Aorta (tissue), 5 donors: ENCODE measurements around the gene ABCA12. TPM values are rescaled to one million over a fixed set of nuclear protein-coding genes. Genes with fewer than 3 reads are reported as not detected.

Experiments used
- ATAC-seq: fragments of 200-7000 bp; cut with Tn5 transposase; one replicate; pipeline ENCODE4 v1.9.1; 2022; ENCODE audit warnings: moderate library complexity; ENCODE audit not compliant: low FRiP score
- DNase-seq, 2 donors: peaks; one replicate each; pipeline ENCODE4 v3.0.0-alpha.2; 2020
- H3K27ac ChIP-seq, 2 donors: one replicate each; pipeline ENCODE4 v1.5.1; 2013; ENCODE audit warnings: low read length in 2 of 2, mild to moderate bottlenecking in 2 of 2, moderate library complexity in 2 of 2, control low read depth in 1 of 2, inconsistent platforms in 1 of 2, low read depth in 1 of 2
- H3K27me3 ChIP-seq, 2 donors: one replicate each; pipeline ENCODE4 v1.6.1; 2013; ENCODE audit warnings: control low read depth in 1 of 2, low read length in 1 of 2, mild to moderate bottlenecking in 1 of 2, moderate library complexity in 1 of 2; ENCODE audit not compliant: insufficient read depth in 2 of 2, control insufficient read depth in 1 of 2
- H3K36me3 ChIP-seq, 2 donors: one replicate each; pipeline ENCODE4 v1.6.1; 2013; ENCODE audit warnings: control low read depth in 1 of 2, low read length in 1 of 2, mild to moderate bottlenecking in 1 of 2; ENCODE audit not compliant: insufficient read depth in 2 of 2, control insufficient read depth in 1 of 2
- H3K4me1 ChIP-seq, 2 donors: one replicate each; pipeline ENCODE4 v1.6.1; 2013; ENCODE audit warnings: low read length in 2 of 2, control low read depth in 1 of 2, mild to moderate bottlenecking in 1 of 2, moderate library complexity in 1 of 2; ENCODE audit not compliant: insufficient read depth in 2 of 2, control insufficient read depth in 1 of 2
- H3K4me3 ChIP-seq, 2 donors: one replicate each; pipeline ENCODE4 v1.5.1; 2013; ENCODE audit warnings: low read length in 2 of 2, control low read depth in 1 of 2, mild to moderate bottlenecking in 1 of 2
- H3K9me3 ChIP-seq: one replicate; pipeline ENCODE4 v1.6.1; 2013; ENCODE audit warnings: mild to moderate bottlenecking, low read length; ENCODE audit not compliant: control insufficient read depth
- WGBS, 2 donors: extraction: QIAGEN DNeasy Blood & Tissue Kit; methylation state at CpG; one replicate each; pipeline ENCODE4 v1.1.7; 2013; 5-methylcytosine and 5-hydroxymethylcytosine counted together
- intact Hi-C, 2 donors: fragments of 100-400 bp; cut with DNase I; formaldehyde crosslinking; loops; one replicate each; pipeline versions ENCODE4 v1.14.2 to v1.15.0; 2022
- polyA plus RNA-seq, 2 donors: library from polyadenylated mRNA; stranded (reverse); fragments of 200-250 nt; gene quantifications; one replicate each; pipeline ENCODE4 v1.2.3, GENCODE V29; 2013
- total RNA-seq, 2 donors: library from RNA; stranded (reverse); fragmentation: NEBNext Ultra II Directional; extraction: Animal tissue kit (Norgen Biotek cat#: 25700); gene quantifications; one replicate each; pipeline ENCODE4 v1.2.1, GENCODE V29; 2021
- donor health status: healthy with polysubstance abuse.
- donor health status: Bipolar disorder and iron deficiency.
- donor health status: DM: no; HTN: no; CAD: no.
- donor health status: DM: no; HTN: no; CAD: no.
- donor health status: DM: yes; HTN: yes; CAD: no.

ABCA12 gene
- total and polyA plus RNA-seq, 4 donors, result not detected

DNA sequence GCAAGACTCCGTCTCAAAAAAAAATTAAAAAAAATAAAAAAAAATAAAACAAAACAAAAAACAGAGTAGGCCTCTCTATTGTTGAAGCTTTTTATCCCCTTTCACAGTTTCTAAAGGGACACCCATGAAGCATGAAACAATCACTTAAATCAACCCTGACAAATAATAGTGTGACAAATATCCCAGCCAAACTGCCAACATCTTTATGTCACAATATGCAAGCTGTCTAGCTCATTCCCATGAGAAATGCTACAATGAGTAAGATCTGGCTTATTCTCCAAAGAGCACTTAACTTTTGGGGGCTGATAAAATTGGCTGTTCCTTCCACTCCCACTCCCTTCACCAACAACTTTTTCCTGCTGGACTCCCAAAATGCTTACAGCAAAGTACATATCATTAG, 21.7 kb upstream of the ABCA12 start:
- H3K4me3 ChIP-seq, result no peak overlapping the region
- H3K27ac ChIP-seq, result no peak overlapping the region
- DNase-seq (no peak), ATAC-seq (no peak)
- no peaks in the 10 kb centered on the region for H3K4me1 ChIP-seq
- H3K36me3 ChIP-seq, result no peaks in the 10 kb centered on the region
- no peaks in the 10 kb centered on the region for H3K27me3 ChIP-seq
- WGBS, 2 donors, result 92 to 94% methylated on average over 1 of the region's 1 CpG
- intact Hi-C loops, result no loop called here
- no peaks in the 10 kb centered on the region for H3K9me3 ChIP-seq

DNA sequence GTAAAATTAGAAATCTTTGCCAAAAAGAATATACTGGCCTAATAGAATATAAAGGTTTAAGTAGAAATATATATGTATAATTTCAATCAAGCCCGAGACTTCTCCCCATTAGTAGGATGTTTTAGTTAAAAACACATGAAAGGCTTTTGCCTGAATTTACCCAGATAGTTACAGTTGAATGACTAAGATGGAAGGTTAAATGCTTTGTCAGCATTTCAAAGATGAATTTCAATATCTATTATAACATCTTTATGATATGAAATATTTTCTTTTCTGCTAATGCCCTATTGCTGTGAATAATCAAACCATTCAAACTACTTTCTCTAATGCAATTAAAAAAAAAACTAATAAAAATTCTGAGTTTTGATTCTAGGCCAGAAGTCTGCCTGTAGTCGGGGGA, 18.0 kb upstream of the ABCA12 start:
- 86% methylated on average over 2 of the region's 2 CpGs for WGBS, 2 donors
- Histone ChIP-seq H3K9me3 (no peaks in the 10 kb centered on the region), H3K4me3 (no peak overlapping the region), H3K27me3 (no peaks in the 10 kb centered on the region), H3K4me1 (no peaks in the 10 kb centered on the region), H3K27ac (no peak overlapping the region), H3K36me3 (no peaks in the 10 kb centered on the region)
- no peak for DNase-seq
- intact Hi-C loops, result no loop called here
- no peak for ATAC-seq

DNA sequence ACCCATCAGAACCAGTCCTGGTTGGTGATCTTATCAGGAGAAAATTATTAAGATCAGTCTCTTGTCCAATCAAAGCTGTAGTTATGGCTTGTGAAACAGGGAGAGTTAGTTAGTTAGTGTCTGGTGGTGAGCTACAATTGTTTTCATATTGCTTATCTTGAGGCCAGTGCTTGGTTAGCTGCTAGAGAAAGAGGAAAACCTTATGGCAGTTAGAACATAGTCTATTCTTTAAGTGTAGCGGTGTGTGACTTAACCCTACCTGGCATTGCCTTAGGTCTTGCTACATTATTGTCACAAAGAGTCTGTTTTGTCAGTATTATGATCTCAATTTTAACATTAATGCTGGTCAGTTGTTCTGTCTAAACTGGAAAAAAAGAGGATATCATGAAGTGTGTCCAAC, 11.5 kb upstream of the ABCA12 start:
- H3K27me3 ChIP-seq, result no peaks in the 10 kb centered on the region
- intact Hi-C loops, result no loop called here

DNA sequence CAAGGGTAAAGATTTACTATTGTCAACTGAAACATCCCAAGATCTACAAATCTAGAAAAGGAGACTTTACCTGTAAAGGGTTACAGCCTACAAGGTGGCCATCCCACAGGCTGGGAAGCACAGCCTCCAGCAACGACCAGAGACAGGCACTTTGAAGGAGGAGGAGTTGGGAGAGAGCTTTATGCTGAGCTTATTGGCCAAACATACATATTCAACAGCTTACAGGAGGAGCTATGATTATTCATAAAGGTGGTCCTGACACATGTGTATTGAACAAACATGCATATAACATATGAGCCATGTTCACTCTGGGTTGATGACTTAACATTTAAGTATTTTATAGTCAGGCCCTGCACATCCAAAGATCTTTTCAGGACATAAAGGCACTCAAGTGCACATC, 11.1 kb upstream of the ABCA12 start:
- no peaks in the 10 kb centered on the region for H3K9me3 ChIP-seq
- no peaks in the 10 kb centered on the region for H3K36me3 ChIP-seq
- WGBS, 2 donors, result 18 to 27% methylated on average over 1 of the region's 1 CpG
- H3K27me3 ChIP-seq, result no peaks in the 10 kb centered on the region
- no peak overlapping the region for H3K27ac ChIP-seq
- intact Hi-C loops, result no loop called here
- H3K4me3 ChIP-seq, result no peak overlapping the region
- no peaks in the 10 kb centered on the region for H3K4me1 ChIP-seq
- no peak for ATAC-seq
- DNase-seq, result no peak

More for the DNA sequence above, 11.5 kb upstream of the ABCA12 start:
- Histone ChIP-seq H3K4me3 (no peak overlapping the region), H3K27ac (no peak overlapping the region), H3K9me3 (no peaks in the 10 kb centered on the region), H3K4me1 (no peaks in the 10 kb centered on the region), H3K36me3 (no peaks in the 10 kb centered on the region)
- WGBS, 2 donors, result 85 to 94% methylated on average over 1 of the region's 1 CpG
- ATAC-seq (no peak), DNase-seq (no peak)

DNA sequence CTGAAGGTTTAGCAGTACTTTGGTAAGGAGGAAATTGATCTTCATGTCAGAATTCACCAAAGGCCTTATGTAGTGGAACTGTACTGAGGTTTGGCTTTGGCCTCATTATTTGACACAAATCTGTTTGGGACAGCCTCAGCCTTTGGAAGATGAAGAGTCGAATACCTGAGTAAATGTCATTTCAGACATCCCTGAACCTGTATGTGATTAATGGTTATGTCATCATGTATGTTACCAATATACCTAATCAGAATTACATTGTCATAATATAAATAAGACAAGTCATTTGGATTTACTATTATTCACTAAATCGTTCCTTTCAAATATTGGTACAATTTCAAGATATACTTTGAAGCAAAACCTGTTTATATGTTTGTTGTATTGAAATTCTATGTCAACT, 10.6 kb upstream of the ABCA12 start:
- intact Hi-C loops, result no loop called here
- Histone ChIP-seq H3K36me3 (no peaks in the 10 kb centered on the region), H3K27ac (no peak overlapping the region), H3K9me3 (no peaks in the 10 kb centered on the region), H3K4me1 (no peaks in the 10 kb centered on the region), H3K4me3 (no peak overlapping the region), H3K27me3 (no peaks in the 10 kb centered on the region)
- DNase-seq (no peak), ATAC-seq (no peak)
- WGBS, 2 donors, result 86 to 91% methylated on average over 2 of the region's 2 CpGs

DNA sequence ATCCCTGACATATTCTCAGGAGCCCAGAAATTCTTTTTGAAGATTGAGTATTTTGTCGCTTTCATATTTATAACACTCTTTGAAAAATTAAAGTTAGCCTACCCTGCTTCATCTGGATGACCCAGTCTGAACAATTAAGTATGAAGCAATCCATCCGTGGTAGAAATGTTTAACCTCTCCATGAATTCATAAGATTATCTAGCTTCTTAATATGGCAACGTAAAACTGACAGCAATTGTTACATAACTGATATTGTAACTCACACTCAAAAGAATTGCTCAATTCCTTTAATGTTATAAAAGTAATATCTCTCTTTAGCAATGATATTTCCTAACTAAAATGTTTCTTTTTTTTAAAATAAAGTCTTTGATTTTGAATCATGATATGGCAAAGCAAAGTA, 7.2 kb upstream of the ABCA12 start:
- WGBS, 2 donors, result 63 to 67% methylated on average over 3 of the region's 3 CpGs
- no peak for DNase-seq
- no peak for ATAC-seq

DNA sequence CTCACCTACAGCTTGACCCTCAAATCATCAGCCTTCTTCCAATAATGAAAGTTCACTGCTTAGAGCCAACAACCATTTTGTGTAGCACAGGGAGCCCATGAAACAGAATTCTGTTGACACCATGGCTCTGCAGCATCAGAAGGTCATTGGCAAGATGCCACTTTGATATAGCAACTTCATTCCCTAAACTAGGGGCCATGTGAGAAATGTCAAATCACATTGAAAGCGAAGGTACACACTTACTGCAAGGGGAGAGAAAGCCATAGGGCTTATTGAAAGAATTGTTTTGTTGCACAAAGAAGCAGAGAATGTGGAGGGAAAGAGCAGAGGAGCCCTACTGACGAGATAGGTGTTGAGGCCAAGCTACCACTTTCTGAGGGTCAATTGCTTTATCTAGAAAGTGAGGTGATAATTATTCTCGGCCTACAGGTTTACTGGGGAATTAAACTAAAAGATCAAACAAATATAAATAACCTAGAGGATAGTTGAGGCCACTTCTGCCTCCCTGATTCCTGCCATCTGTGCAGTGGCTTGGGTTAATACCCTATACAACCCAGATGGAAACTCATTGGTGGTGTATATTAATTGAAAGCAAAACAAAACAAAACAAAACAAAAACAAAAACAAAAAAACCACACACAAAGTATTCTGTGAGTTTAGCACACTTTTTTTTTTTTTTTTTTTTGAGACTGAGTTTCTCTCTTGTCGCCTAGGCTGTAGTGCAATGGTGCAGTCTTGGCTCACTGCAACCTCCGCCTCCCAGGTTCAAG, 5.9 kb upstream of the ABCA12 start:
- intact Hi-C loops, result no loop called here
- Histone ChIP-seq H3K27me3 (no peaks in the 10 kb centered on the region), H3K9me3 (no peaks in the 10 kb centered on the region), H3K4me1 (no peaks in the 10 kb centered on the region), H3K36me3 (no peaks in the 10 kb centered on the region), H3K4me3 (no peak overlapping the region), H3K27ac (no peak overlapping the region)
- WGBS, 2 donors, result 84 to 89% methylated on average over 5 of the region's 5 CpGs
- no peak for ATAC-seq
- no peak for DNase-seq

More for the DNA sequence above, 7.2 kb upstream of the ABCA12 start:
- H3K9me3 ChIP-seq, result no peaks in the 10 kb centered on the region
- H3K27me3 ChIP-seq, result no peaks in the 10 kb centered on the region
- H3K4me1 ChIP-seq, result no peaks in the 10 kb centered on the region
- no peak overlapping the region for H3K27ac ChIP-seq
- no peak overlapping the region for H3K4me3 ChIP-seq
- no peaks in the 10 kb centered on the region for H3K36me3 ChIP-seq
- intact Hi-C loops, result no loop called here

DNA sequence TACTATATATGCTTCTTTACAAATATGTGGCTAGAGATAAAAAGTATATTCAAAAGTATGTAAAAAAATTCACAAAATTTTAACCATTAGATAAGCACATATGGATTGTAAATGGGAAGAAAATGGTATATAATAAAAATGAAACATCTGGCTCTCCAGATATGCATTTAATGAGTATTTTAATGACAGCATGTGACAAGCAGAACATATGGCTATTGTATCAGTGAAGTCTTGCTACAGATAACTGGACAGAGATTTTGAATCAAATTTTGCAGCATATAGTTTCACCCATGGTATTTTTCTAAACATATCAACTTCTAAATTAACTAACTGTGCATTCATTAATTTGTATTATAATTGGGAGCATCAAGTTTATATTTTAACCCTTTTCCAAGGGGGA, 5.0 kb upstream of the ABCA12 start:
- ATAC-seq, result no peak
- intact Hi-C loops, result no loop called here

DNA sequence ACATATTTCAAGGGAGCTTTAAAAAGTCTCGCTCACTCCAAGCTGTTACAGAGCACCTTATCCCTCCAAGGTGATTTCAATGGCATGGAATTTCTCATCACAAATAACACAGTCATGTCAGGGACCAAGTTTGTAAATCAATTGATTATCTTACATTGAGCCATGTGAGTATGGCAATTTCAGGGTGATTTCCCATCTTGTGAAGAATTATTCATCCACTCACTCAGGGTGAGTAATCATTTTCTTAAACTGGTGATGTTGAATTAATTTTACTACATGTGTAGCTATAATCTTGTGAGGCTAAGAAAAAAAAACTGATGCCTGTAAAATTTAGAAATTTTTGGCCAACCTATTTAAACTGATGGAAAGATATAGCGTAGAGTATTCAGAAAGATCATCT, 3.3 kb upstream of the ABCA12 start:
- intact Hi-C loops, result no loop called here
- WGBS, 2 donors, result 92 to 94% methylated on average over 2 of the region's 2 CpGs
- Histone ChIP-seq H3K27me3 (no peaks in the 10 kb centered on the region), H3K4me1 (no peaks in the 10 kb centered on the region), H3K36me3 (no peaks in the 10 kb centered on the region), H3K4me3 (no peak overlapping the region), H3K9me3 (no peaks in the 10 kb centered on the region), H3K27ac (no peak overlapping the region)
- ATAC-seq (no peak), DNase-seq (no peak)

More for the DNA sequence above, 5.0 kb upstream of the ABCA12 start:
- Histone ChIP-seq H3K4me3 (no peak overlapping the region), H3K27me3 (no peaks in the 10 kb centered on the region), H3K4me1 (no peaks in the 10 kb centered on the region), H3K27ac (no peak overlapping the region), H3K36me3 (no peaks in the 10 kb centered on the region), H3K9me3 (no peaks in the 10 kb centered on the region)
- DNase-seq, result no peak
